Left renal pelvis (tissue), 4 donors: ENCODE results near the gene ALAD. TPM values are rescaled to one million over a fixed set of nuclear protein-coding genes. Genes with fewer than 3 reads are reported as not detected.

ENCODE experiments used
- DNase-seq, 4 donors: peaks; one replicate each; pipeline ENCODE4 v3.0.0-alpha.2; 2013; ENCODE audit warnings: low read depth in 4 of 4, low spot score in 3 of 4
- polyA plus RNA-seq, 4 donors: library from polyadenylated mRNA; unstranded; fragments of 120-200 nt; gene quantifications; one replicate each; pipeline ENCODE4 v1.2.1, GENCODE V29; 2013; ENCODE audit not compliant: insufficient read length in 4 of 4

ALAD gene
- polyA plus RNA-seq, 4 donors: 35.8 to 50.7 (median 42.2) TPM

DNA sequence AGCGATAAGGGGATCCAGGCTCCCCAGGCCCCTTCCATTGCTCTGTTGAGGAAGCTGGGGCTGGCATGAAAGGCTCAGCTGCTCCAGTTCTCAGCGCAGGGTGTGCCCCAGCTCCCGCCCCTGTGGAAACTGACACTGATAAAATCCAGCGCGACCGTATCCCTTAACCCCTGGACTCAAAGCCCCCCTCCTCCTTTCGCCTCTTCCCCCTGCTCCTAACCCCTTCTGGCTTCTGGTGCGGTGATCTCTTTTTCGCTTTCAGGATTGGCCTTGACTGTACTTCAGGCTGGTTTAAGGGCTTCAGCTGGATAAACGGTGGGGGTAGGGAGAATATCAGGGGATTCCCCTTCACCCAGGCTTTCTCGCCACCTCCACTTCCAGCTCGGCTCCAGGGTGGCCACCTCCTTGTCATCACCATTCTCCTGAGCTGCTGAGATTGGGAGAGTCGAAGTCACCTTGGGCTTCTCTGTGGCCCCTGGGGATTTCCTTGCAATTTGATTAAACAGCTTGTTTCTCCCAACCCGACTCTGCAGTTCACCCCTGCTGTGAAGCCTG lies 50.9 kb downstream of the ALAD start:
- DNase-seq: no peak

DNA sequence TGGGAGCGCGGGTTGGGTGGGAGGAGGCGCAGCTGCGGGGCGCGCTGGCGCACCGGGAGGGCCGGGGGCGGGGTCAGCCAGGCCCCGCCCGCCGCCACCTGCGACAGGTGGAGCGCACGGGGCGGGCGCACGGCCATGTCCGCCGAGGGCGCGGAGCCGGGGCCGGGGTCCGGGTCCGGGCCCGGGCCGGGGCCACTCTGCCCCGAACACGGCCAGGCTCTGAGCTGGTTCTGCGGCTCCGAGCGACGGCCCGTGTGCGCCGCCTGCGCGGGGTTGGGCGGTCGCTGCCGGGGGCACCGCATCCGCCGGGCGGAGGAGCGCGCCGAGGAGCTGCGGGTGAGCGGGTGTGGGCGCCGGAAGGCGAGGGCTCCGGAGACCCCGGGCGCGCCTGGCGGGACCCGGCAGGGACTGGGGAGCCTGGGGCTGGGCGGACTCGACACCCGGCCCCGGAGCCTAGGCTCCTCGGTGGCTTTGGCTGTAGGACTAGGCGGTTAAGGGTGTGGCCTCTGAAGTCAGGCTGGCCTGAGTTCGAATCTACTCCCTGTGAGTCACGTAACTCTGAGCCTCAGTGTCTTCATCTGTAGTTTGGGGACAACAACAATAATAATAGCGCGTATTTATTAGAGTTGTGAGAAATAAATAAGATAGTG lies 51.5 kb downstream of the ALAD start, which contains the start of gene BSPRY:
TSS of gene BSPRY (plus strand) at position 97 of the 650 bp plus-strand sequence. CDS start at position 136, 39 bp downstream.
- no peak for DNase-seq

DNA sequence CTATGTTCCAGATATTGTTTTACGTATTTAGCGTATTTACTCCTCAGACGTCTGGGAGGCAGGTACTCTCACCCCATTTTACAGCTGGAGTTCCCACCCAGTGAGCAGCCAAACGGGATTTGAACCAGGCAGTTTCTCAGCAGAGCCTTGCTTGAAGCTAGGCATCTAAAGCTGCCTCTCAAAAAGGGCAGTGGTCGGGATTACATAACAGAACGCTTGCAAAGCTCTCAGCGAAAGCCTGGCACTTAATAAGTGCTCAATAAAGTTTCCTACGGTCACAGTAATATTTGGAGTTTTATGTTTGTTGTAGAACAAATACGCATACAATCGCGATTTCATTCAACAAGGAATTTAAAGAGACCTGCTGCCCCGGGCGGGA lies 52.0 kb downstream of the ALAD start:
- DNase-seq: no peak

DNA sequence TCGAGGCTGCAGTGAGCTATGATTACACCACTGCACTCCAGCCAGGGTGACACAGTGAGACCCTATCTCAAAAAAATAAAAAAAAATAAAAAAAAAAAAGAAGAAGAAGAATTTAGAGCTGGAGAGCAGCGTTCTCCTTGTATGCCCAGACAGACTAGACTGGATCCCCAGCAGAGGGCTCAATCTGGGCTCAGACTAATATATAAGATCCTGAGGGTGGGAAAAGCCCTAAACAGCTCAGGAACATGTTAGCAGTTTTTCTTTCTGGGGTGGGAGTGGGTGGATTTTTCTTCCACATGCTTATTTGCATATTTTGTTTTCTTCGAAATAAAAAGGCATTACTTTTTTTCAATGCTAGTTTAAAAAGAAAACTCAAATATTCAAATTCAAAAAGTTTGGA lies 52.6 kb downstream of the ALAD start:
- DNase-seq: no peak

DNA sequence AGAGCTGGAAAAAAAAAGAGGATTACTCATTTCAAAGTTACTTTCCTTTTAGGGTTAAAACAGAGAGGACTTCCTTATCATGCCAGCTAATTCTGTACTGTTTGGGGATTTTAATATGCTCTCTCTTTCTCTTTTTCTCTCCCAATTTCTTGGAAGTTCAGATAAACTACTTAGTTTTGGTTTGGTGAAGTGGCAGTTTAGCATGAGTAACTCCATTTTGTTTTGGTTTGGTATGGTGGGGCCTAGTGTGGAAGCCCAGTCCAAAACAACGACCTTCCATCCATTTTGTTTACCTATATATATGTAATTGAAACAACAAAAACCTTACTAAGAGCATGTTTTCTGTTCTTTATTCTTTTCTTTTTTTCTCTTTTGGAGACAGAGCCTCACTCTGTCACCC lies 55.4 kb downstream of the ALAD start:
- no peak for DNase-seq

DNA sequence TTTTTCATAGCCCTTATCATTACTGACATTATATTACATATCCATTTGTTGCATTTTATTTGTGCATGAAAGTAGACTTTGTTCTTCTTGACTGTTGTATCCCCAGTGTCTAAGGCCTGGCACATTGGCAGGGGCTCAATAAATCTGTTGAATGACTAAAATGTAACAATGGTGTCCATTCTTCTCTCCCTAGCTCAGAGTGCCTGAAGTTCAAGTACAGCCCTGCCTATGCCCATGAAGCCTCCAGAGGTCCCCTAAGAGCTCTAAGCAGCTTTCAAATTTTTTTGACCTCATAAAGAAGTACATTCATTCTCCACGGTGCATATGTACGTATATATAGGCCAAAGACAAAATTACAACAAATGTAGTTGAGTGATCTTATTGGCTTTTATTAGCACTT lies 55.9 kb downstream of the ALAD start:
- DNase-seq: no peak

DNA sequence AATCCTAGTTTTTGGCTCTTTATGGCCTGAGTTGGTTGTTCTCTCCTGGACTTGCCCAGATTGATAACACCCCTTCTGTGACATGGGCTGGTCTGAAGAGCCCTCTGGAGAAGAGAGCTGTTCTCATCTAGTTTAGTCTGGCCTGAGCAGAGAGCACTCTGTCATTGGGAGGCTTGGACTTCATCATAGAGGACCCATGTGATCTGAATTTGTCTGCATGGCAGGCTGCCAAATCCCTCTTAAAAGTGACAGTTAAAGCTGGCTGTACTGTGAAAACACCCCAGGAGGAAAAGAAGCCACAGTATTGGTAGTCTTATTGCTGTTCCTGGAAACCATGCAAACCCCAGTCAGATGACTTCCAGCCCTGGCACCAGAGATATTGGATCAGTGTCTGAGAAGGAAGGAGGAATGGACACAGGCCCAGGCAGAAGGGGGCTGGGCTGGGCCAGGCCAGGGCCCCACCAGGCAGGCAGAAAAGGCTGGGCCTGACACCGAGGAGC lies 57.3 kb downstream of the ALAD start:
- DNase-seq: peak; percentile 43 to 67 (median 66)

DNA sequence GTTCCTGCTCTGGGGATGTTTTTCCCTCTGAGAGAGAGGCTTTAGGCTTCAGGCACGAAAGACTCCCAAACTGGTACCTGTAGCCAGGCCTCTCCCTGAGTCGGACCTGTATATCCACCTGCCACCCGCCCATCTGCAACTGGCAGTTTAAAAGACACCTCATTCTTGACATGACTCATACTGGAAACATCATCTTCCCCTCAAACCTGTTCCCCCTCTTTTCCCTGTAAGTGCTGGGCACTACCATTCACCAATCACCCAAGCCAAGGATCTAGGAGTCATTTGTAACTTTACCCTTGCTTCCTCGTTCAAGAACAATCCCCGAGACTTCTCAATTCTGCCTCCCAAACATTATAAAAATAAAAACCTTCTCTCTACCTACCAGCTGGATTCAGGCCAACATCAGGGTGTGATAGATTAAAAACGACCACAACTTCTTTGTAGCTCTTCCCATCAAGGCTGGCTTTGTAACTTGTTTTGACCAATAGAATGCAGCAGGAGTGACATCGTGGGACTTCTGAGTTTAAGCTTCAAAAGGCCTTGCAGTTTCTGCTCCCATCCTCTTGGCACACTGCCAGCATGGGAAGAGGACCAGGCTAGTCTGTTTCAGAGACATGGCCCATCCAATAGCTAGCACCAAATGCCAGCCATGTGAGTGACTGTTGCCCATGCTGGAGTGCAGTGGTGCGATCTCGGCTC lies 59.2 kb downstream of the ALAD start:
- DNase-seq: no peak

DNA sequence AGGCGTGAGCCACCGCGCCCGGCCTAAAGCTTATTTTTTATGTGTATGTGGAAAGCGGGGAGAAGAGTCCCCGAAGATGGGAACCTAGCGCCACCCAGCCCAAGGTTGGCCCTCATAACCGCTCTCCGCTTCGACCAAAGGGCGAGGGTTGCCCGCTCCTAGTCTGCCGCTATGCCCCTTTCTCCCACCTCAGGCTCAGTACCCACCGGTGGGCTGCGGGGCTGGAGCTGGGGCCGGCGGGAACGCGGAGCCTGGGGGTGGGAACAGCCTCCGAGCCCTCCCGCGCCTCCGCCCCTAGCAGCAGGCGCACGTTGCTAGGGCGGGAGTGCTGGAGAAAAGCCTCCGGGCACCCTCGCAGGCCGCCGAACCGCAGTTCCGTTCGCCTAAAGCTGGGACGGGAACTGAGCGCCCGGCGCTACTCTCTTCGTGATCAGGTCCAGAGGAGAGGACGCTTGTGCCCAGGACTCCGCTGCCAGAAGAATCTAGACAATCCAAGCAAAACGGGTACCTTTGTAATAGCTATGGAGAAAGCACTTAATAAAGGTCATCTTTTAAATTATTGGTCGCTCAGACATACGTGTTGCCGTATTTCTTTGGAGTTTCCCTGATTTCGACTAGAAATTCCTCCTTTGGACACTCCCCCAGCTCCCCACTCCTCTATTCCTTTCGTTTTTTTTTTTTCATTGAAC lies 60.9 kb downstream of the ALAD start, which contains the start of gene WDR31:
TSS of gene WDR31 (minus strand) at position 265 of the 689 bp plus-strand sequence. CDS start 8,253 bp downstream, outside the sequence.
- peak; percentile 77 to 85 (median 82) for DNase-seq

DNA sequence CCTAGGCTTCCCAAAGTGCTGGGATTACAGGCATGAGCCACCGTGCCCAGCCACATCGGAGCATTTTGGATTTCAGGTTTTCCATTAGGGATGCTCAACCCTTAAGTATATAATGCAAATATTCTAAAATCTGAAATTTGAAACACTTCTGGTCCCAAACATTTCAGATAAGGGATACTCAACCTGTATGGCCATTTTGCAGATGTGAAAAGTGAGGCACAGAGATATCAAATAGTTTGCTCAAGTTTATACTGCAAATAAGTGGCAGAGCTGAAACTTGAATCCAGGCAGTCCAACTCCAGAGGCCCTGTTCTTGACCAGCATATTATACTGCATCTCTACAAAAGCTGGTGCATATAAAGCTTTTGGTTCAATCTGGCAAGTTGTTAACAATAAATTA lies 63.4 kb downstream of the ALAD start:
- DNase-seq: no peak

Other genes starting within 250 kb of the ALAD start
- 10 to 100 TPM; 28.7 to 31.6 (median 31.0) TPM for gene FKBP15, start 180.0 kb downstream of the ALAD start, polyA plus RNA-seq
- gene SLC31A1, start 179.7 kb downstream of the ALAD start, polyA plus RNA-seq: 10 to 100 TPM; 20.3 to 28.5 (median 22.3) TPM
- gene CDC26, start 125.7 kb downstream of the ALAD start, polyA plus RNA-seq: 10 to 100 TPM; 39.3 to 43.8 (median 40.8) TPM
- gene PRPF4, start 125.6 kb downstream of the ALAD start, polyA plus RNA-seq: 10 to 100 TPM; 26.9 to 43.0 (median 35.3) TPM
- gene RNF183, start 97.9 kb downstream of the ALAD start, polyA plus RNA-seq: 1 to 10 TPM in 3 of 4 donors, under 1 TPM in 1; 0.30 to 9.5 (median 6.6) TPM
- 1 to 10 TPM; 2.8 to 7.5 (median 6.4) TPM for gene WDR31, start 61.0 kb downstream of the ALAD start, polyA plus RNA-seq
- gene BSPRY, start 51.7 kb downstream of the ALAD start, polyA plus RNA-seq: 10 to 100 TPM in 1 of 4 donors, 1 to 10 TPM in 2, under 1 TPM in 1; 0.22 to 11.8 (median 8.9) TPM
- gene HDHD3, start 24.3 kb downstream of the ALAD start, polyA plus RNA-seq: 10 to 100 TPM in 3 of 4 donors, 1 to 10 TPM in 1; 8.4 to 50.7 (median 28.4) TPM
- 10 to 100 TPM; 34.6 to 69.9 (median 62.5) TPM for gene POLE3, start 9.4 kb upstream of the ALAD start, polyA plus RNA-seq
- under 1 TPM; 0.34 to 0.95 (median 0.93) TPM for gene C9orf43, start 9.5 kb upstream of the ALAD start, polyA plus RNA-seq
- gene RGS3, start 62.4 kb upstream of the ALAD start, polyA plus RNA-seq: 10 to 100 TPM; 35.5 to 45.7 (median 43.6) TPM